Mesothelial cell of epicardium (in vitro differentiated cells): ENCODE results near the gene EML6. TPM values are rescaled to one million over a fixed set of nuclear protein-coding genes. Genes with fewer than 3 reads are reported as not detected.

Experiments used
- DNase-seq, 2 experiments: peaks; one replicate each; pipeline ENCODE4 v3.0.0; 2021; ENCODE audit warnings: low spot score in 2 of 2; ENCODE audit not compliant: unreplicated experiment in 2 of 2
- H3K27ac Mint-ChIP-seq: 2 replicates; pipeline ENCODE4 v1.8.0; 2021; ENCODE audit warnings: mixed read lengths
- H3K27me3 Mint-ChIP-seq: 2 replicates; pipeline ENCODE4 v1.8.0; 2021; ENCODE audit warnings: low read depth, mixed read lengths
- H3K36me3 Mint-ChIP-seq: 2 replicates; pipeline ENCODE4 v1.8.0; 2021; ENCODE audit warnings: mixed read lengths
- H3K4me1 Mint-ChIP-seq: 2 replicates; pipeline ENCODE4 v1.8.0; 2021; ENCODE audit warnings: mixed read lengths
- H3K4me3 Mint-ChIP-seq: 2 replicates; pipeline ENCODE4 v1.8.0; 2021; ENCODE audit warnings: mild to moderate bottlenecking, moderate library complexity, mixed read lengths
- H3K9me3 Mint-ChIP-seq: 2 replicates; pipeline ENCODE4 v1.8.0; 2021; ENCODE audit warnings: mixed read lengths
- CTCF ChIP-seq: fragments of 200-600 bp; sonication (generic); IDR thresholded peaks from one replicate; pipeline ENCODE4 v1.5.0; 2021; ENCODE audit warnings: antibody characterized with exemption; ENCODE audit not compliant: unreplicated experiment
- total RNA-seq: library from RNA; stranded (reverse); gene quantifications from 3 replicates; pipeline ENCODE4 v1.2.1, GENCODE V29; 2021

The EML6 gene
- total RNA-seq, 1 donor from 2014 or later = 2.3 TPM

- TF ChIP-seq CTCF = no peak
- H3K9me3 Mint-ChIP-seq = no peaks in the 10 kb centered on the region
- no peak overlapping the region for H3K27ac Mint-ChIP-seq
- H3K4me1 Mint-ChIP-seq = no peaks in the 10 kb centered on the region
- no peak for DNase-seq
- no peaks in the 10 kb centered on the region for H3K36me3 Mint-ChIP-seq
- no peaks in the 10 kb centered on the region for H3K27me3 Mint-ChIP-seq
- H3K4me3 Mint-ChIP-seq = no peak overlapping the region
Measured at GRCh38 chr2:54947136-54947535, 223.7 kb downstream of the EML6 start.

GRCh38 chr2:54947646-54948045 is 224.2 kb downstream of the EML6 start:
- no peak for TF ChIP-seq CTCF
- no peaks in the 10 kb centered on the region for H3K36me3 Mint-ChIP-seq
- no peaks in the 10 kb centered on the region for H3K4me1 Mint-ChIP-seq
- no peaks in the 10 kb centered on the region for H3K9me3 Mint-ChIP-seq
- H3K27me3 Mint-ChIP-seq = no peaks in the 10 kb centered on the region
- H3K27ac Mint-ChIP-seq = no peak overlapping the region
- no peak overlapping the region for H3K4me3 Mint-ChIP-seq
- no peak for DNase-seq

DNA sequence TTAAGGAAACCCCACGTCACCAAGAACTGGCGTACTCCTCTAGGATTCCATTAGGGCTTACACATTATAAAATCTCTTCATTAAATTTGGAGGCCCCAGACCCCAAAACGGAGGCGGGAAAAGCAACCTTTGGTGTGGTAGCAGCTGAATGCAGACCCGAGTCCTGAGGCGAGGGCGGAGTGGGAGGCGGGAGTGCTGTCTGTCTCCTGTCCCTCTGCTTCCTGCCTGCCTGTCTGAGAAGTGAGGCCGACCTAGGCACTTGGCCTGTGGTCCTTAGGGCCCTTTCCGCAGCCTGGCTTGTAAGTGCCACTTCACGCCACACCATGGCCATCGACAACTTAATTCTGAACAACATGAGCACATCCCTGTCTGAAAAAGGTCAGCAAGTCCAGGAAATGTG is 224.7 kb downstream of the EML6 start:
- Mint-ChIP-seq H3K4me1 (no peaks in the 10 kb centered on the region), H3K36me3 (no peaks in the 10 kb centered on the region), H3K4me3 (no peak overlapping the region), H3K9me3 (no peaks in the 10 kb centered on the region), H3K27me3 (no peaks in the 10 kb centered on the region), H3K27ac (no peak overlapping the region)
- DNase-seq = no peak
- TF ChIP-seq CTCF = no peak

GRCh38 chr2:54949431-54949830 is 226.0 kb downstream of the EML6 start:
- no peaks in the 10 kb centered on the region for H3K36me3 Mint-ChIP-seq
- H3K4me3 Mint-ChIP-seq = no peak overlapping the region
- no peak overlapping the region for H3K27ac Mint-ChIP-seq
- no peaks in the 10 kb centered on the region for H3K9me3 Mint-ChIP-seq
- no peaks in the 10 kb centered on the region for H3K27me3 Mint-ChIP-seq
- no peak for TF ChIP-seq CTCF
- no peak for DNase-seq
- no peaks in the 10 kb centered on the region for H3K4me1 Mint-ChIP-seq

DNA sequence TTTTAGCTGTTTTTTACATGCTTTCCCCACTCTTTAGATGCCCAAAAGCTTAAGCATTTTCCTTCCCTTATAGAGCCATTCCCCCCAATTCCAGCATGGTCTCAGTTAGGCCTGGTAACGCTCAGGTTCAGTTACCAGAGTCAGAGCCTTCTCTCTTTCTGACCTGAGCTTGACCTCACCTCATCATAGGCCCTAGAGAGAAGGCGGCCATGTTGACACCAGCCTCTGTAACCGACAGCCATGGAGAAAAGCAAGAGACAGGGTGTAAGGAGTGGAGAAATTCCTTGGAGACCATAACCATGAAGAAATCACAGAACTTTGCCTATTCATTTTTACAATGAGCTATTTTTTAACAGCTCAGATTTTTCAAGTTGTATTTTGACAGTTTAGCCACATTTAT is 227.3 kb downstream of the EML6 start:
- no peaks in the 10 kb centered on the region for H3K4me1 Mint-ChIP-seq
- no peak for DNase-seq
- H3K4me3 Mint-ChIP-seq = no peak overlapping the region
- H3K27me3 Mint-ChIP-seq = no peaks in the 10 kb centered on the region
- H3K9me3 Mint-ChIP-seq = no peaks in the 10 kb centered on the region
- H3K27ac Mint-ChIP-seq = no peak overlapping the region
- TF ChIP-seq CTCF = no peak
- H3K36me3 Mint-ChIP-seq = no peaks in the 10 kb centered on the region

DNA sequence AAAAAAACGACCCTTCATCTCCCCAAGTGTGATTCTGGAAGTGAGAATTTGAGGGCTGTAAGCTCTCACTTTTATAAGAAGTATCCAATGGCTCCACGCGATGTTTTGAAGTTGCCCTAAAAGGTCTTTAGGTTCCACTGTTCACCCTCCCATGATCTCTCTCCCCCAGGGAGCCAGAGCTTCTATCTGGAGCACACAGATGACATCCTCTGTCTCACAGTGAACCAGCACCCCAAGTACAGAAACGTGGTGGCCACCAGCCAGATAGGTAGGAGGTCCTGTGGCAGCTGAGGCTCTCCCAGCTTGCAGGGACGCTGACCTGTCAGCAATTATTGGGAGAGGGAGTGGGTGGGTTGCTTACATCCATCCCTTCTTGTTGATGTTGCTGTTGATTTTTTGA is 229.0 kb downstream of the EML6 start:
- TF ChIP-seq CTCF = no peak
- no peaks in the 10 kb centered on the region for H3K4me1 Mint-ChIP-seq
- H3K27ac Mint-ChIP-seq = no peak overlapping the region
- no peak overlapping the region for H3K4me3 Mint-ChIP-seq
- no peaks in the 10 kb centered on the region for H3K9me3 Mint-ChIP-seq
- DNase-seq = no peak
- no peaks in the 10 kb centered on the region for H3K27me3 Mint-ChIP-seq
- H3K36me3 Mint-ChIP-seq = no peaks in the 10 kb centered on the region
